HG03135 (cell line): Measurements from ENCODE around the gene CAMKK2.
"Not testable (repeated sequence)": the region's sequence is repeated elsewhere in the genome, so short reads cannot be mapped to it uniquely, and the experiment has no call there.

Source experiments
- ATAC-seq: cut with Tn5 transposase; IDR thresholded peaks from one replicate; pipeline ENCODE4 v1.9.1; 2021; ENCODE audit warnings: mild to moderate bottlenecking, moderate library complexity; ENCODE audit not compliant: unreplicated experiment

The CAMKK2 gene

GRCh38 chr12:121299662-121300061 lies 3.2 kb upstream of the CAMKK2 start:
- no peak for ATAC-seq

- ATAC-seq = not testable (repeated sequence)
Measured at GRCh38 chr12:121298411-121298810, 1.9 kb upstream of the CAMKK2 start.

- ATAC-seq = no peak
Measured at GRCh38 chr12:121297435-121297991, 1.0 kb upstream of the CAMKK2 start.

GRCh38 chr12:121295746-121296617 lies 527 bp downstream of the CAMKK2 start:
- peak; percentile 28 for ATAC-seq

- ATAC-seq = no peak
Measured at GRCh38 chr12:121295116-121295745, 1.3 kb downstream of the CAMKK2 start.

- ATAC-seq = no peak
Measured at GRCh38 chr12:121294151-121294889, 2.2 kb downstream of the CAMKK2 start.

GRCh38 chr12:121293603-121294002 lies 2.9 kb downstream of the CAMKK2 start:
- ATAC-seq = no peak

GRCh38 chr12:121290410-121290809 lies 6.1 kb downstream of the CAMKK2 start:
- ATAC-seq = no peak

GRCh38 chr12:121289962-121290361 lies 6.5 kb downstream of the CAMKK2 start:
- no peak for ATAC-seq

- no peak for ATAC-seq
Measured at GRCh38 chr12:121288986-121289385, 7.5 kb downstream of the CAMKK2 start.

GRCh38 chr12:121288158-121288845 lies 8.2 kb downstream of the CAMKK2 start:
- no peak for ATAC-seq

- ATAC-seq = no peak
Measured at GRCh38 chr12:121287267-121287954, 9.1 kb downstream of the CAMKK2 start.

GRCh38 chr12:121285856-121286255 lies 10.7 kb downstream of the CAMKK2 start:
- no peak for ATAC-seq

- no peak for ATAC-seq
Measured at GRCh38 chr12:121284551-121285390, 11.7 kb downstream of the CAMKK2 start.

- ATAC-seq = no peak
Measured at GRCh38 chr12:121283841-121284240, 12.7 kb downstream of the CAMKK2 start.

GRCh38 chr12:121283388-121283787 lies 13.1 kb downstream of the CAMKK2 start:
- ATAC-seq = no peak

- ATAC-seq = not testable (repeated sequence)
Measured at GRCh38 chr12:121282910-121283309, 13.6 kb downstream of the CAMKK2 start.

GRCh38 chr12:121282072-121282742 lies 14.3 kb downstream of the CAMKK2 start:
- ATAC-seq = no peak

- ATAC-seq = not testable (repeated sequence)
Measured at GRCh38 chr12:121281116-121281515, 15.4 kb downstream of the CAMKK2 start.
